ENCODE results near the gene NUDT6.
A peak's percentile ranks its signal among the peaks of the same experiment; 100 is the strongest.

NUDT6 gene

GRCh38 chr4:122912810-122913575, 9.4 kb downstream of the NUDT6 start:
- no peak for DNase-seq

GRCh38 chr4:122911588-122911987, 10.8 kb downstream of the NUDT6 start:
- no peak for DNase-seq

- DNase-seq = no peak
Measured at GRCh38 chr4:122909683-122910082, 12.7 kb downstream of the NUDT6 start.

DNA sequence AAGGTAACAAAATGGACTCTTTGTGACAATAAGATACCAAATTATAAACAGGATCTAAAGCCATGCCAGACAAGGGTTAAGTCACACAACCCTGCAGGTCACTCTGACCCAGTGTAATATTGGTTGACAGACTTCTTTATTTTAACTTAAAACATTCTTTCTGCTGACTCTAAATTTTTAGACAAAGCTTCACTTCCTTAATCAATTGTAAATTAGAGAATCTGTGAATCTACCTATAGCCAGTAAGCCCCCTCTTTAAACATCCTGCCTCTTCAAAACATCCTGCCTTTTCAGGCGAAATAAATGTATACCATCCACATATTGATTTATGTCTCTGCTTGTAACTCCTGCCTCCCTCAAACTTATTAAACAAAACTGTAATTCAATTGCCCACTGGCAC, 14.2 kb downstream of the NUDT6 start:
- no peak for DNase-seq

- no peak for DNase-seq
Measured at GRCh38 chr4:122906859-122907305, 15.5 kb downstream of the NUDT6 start.

DNA sequence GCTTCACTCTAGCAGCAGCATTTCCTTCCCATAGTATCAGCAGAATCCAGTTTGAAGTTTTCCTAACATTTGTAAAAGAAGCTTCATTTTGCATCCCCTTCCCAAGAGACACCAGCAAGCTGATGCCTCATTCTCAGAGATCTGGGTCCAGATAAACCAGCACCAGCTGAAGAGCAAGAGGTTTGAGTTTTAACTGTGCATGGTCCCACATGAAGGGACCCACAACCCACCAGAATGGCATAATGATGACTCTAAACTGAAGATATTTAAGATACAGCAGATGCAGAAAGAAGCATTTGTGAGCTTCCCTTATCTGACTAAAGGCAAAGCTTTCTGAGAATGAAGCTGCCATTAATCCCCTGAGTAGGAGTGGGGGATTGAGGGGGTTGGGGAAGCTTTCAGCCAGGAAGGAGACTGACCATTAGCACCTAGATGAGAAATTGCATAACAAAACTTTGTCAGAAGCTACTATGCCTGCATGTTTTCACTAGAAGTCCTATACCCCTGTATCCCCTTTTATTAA, 18.6 kb downstream of the NUDT6 start:
- no peak for DNase-seq

DNA sequence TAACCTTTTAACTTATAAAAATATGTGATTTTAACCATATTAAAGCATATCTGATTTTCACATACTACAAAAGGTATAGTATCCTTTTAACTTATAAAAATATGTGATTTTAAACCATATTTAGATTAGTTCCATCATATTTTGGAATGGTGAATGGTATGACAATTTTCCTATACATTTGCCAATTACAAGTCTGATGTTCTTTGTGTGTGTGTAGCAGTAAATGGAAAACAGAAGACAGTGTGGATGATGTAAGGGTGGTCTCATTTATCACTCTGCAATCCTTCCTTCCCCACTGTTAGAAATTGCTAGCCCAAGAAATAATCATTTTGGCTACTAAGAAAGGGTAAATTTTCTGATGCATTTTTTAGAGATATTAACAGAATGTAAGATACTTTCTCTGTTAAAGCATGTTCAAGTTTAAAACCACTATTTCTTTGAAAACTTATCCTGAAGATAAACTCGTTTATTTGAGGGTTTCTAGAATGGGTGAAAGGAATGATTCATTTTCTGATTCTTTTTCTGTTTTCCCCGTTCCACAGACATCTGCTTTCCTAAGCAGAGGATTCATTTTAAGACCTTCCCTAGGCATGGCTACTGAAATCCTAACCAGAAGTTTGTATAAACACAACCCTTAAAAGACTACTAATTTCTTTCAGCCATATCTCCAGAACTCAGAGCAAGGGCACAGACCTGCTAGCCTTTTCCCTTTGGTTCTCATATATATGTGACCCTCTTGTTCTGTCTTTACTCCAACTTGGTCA, 21.0 kb downstream of the NUDT6 start:
- no peak for DNase-seq

- DNase-seq = no peak
Measured at GRCh38 chr4:122900314-122900713, 22.1 kb downstream of the NUDT6 start.

- no peak for DNase-seq
Measured at GRCh38 chr4:122899682-122900081, 22.7 kb downstream of the NUDT6 start.

- DNase-seq = peak; percentile 80
Measured at GRCh38 chr4:122898370-122899150, 23.8 kb downstream of the NUDT6 start.

GRCh38 chr4:122896270-122896669, 26.1 kb downstream of the NUDT6 start:
- no peak for DNase-seq

DNA sequence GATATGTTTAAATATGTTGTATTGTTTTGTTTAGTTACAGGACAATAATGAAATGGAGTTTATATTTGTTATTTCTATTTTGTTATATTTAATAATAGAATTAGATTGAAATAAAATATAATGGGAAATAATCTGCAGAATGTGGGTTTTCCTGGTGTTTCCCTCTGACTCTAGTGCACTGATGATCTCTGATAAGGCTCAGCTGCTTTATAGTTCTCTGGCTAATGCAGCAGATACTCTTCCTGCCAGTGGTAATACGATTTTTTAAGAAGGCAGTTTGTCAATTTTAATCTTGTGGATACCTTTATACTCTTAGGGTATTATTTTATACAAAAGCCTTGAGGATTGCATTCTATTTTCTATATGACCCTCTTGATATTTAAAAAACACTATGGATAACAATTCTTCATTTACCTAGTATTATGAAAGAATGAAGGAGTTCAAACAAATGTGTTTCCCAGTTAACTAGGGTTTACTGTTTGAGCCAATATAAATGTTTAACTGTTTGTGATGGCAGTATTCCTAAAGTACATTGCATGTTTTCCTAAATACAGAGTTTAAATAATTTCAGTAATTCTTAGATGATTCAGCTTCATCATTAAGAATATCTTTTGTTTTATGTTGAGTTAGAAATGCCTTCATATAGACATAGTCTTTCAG, 26.9 kb downstream of the NUDT6 start:
- DNase-seq = no peak

- no peak for DNase-seq
Measured at GRCh38 chr4:122894827-122895226, 27.6 kb downstream of the NUDT6 start.

- DNase-seq = no peak
Measured at GRCh38 chr4:122890147-122890795, 32.1 kb downstream of the NUDT6 start.

GRCh38 chr4:122889726-122890125, 32.7 kb downstream of the NUDT6 start:
- DNase-seq = no peak

GRCh38 chr4:122884499-122884898, 37.9 kb downstream of the NUDT6 start:
- DNase-seq = no peak

- DNase-seq = no peak
Measured at GRCh38 chr4:122882857-122883735, 39.3 kb downstream of the NUDT6 start.

DNA sequence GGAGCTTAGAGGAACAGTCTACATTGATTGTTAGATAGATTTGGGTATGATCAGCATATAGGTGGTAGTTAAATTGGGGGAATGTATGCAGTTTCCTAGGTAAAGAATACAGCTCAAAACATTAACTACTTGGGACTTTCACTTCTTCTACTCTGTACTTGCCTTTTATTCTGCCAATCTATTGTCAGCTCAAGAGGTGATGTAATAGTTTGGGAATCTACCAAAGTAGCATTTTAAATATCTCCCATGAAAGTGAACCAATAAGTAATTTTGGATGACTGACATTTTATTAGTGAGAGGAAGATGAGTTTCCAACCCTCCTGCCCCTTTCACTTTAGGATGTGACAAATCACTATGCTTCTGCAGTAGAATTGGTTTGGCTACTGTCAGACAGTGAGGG, 43.4 kb downstream of the NUDT6 start:
- DNase-seq = no peak

DNA sequence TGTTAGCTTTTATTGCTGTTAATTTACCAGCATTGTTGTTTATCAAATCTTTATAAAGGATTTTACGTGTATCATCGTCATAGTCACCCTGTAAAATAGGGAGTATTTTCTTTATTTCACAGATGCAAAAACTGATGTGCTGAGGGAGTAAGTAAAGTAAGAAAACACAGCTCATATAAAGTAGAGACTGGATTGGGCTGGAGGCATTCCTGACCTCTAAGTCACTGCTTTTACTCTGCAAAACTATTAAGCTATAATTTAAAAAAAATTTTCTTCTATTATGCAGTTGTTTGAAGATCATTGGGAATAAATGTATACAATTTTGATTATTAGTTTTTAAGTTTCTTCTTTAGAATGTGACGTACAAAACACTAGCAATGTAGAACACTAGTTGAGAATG, 45.9 kb downstream of the NUDT6 start:
- no peak for DNase-seq

DNA sequence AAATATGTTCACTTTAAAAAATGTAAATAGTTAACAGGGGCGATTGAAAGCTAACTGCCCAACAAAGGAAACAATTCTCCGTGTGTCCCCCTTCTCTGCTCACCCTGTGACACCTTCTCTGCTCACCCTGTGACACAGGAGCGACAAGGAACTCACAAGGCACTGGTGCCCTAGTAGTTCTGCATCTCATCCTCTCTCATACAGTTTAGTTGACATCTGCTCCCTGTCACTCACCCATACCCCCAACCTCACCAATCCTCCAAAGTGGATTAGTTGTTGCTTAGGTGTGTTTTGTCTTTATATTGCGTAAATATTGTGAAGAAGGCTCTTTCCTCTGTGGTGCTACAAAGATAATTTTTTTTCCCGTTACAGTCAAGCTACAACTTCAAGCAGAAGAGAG, 46.4 kb downstream of the NUDT6 start:
- no peak for DNase-seq
